ENCODE data around the gene BCAS1. TPM values are rescaled to one million over a fixed set of nuclear protein-coding genes. Genes with fewer than 3 reads are reported as not detected.

Gene BCAS1
- total RNA-seq, 2 experiments from 2014 or later, result 0.06 TPM; not detected in 1

GRCh38 chr20:54108817-54109216 lies 38.4 kb upstream of the BCAS1 start:
- Mint-ChIP-seq H3K36me3 (ENCODE audit: low read depth) (no peaks in the 10 kb centered on the region), H3K27ac (no peak overlapping the region), H3K4me3 (no peak overlapping the region), H3K9me3 (no peaks in the 10 kb centered on the region), H3K4me1 (no peaks in the 10 kb centered on the region), H3K27me3 (peaks cover 10% of the 10 kb centered on the region)
- ChIA-PET POLR2A (no interaction called here), CTCF (no interaction called here)
- no peak for DNase-seq

GRCh38 chr20:54108326-54108642 lies 37.9 kb upstream of the BCAS1 start:
- Mint-ChIP-seq H3K4me1 (peaks cover under 1% of the 10 kb centered on the region), H3K4me3 (no peak overlapping the region), H3K27me3 (peaks cover 10% of the 10 kb centered on the region), H3K27ac (no peak overlapping the region), H3K9me3 (no peaks in the 10 kb centered on the region), H3K36me3 (ENCODE audit: low read depth) (no peaks in the 10 kb centered on the region)
- no peak for DNase-seq
- CTCF ChIA-PET, result no interaction called here
- POLR2A ChIA-PET, result no interaction called here

- no peak for DNase-seq
- no peak overlapping the region for H3K27ac Mint-ChIP-seq
- no peaks in the 10 kb centered on the region for H3K9me3 Mint-ChIP-seq
- H3K4me1 Mint-ChIP-seq, result peaks cover 2% of the 10 kb centered on the region
- CTCF ChIA-PET, result no interaction called here
- H3K27me3 Mint-ChIP-seq, result peaks cover 10% of the 10 kb centered on the region
- H3K4me3 Mint-ChIP-seq, result no peak overlapping the region
- POLR2A ChIA-PET, result no interaction called here
- no peaks in the 10 kb centered on the region for H3K36me3 Mint-ChIP-seq (ENCODE audit: low read depth)
These were observed 37.4 kb upstream of the BCAS1 start for GRCh38 chr20:54107600-54108325.

GRCh38 chr20:54107181-54107580 lies 36.8 kb upstream of the BCAS1 start:
- ChIA-PET POLR2A (no interaction called here), CTCF (interaction anchor here (0.6 kb wide), 2 partner anchors 175 to 1991 kb away, joined by 3 read pairs; no protein-coding TSS in a partner anchor)
- Mint-ChIP-seq H3K4me1 (peaks cover 2% of the 10 kb centered on the region), H3K4me3 (no peak overlapping the region), H3K27ac (no peak overlapping the region), H3K9me3 (no peaks in the 10 kb centered on the region), H3K36me3 (ENCODE audit: low read depth) (no peaks in the 10 kb centered on the region), H3K27me3 (peaks cover 10% of the 10 kb centered on the region)
- no peak for DNase-seq

- CTCF ChIA-PET, result interaction anchor here (1.6 kb wide), 1 partner anchor 101 kb away, joined by 5 read pairs; no protein-coding TSS in a partner anchor
- POLR2A ChIA-PET, result no interaction called here
- Mint-ChIP-seq H3K27me3 (peaks cover 10% of the 10 kb centered on the region), H3K36me3 (ENCODE audit: low read depth) (no peaks in the 10 kb centered on the region), H3K4me1 (peaks cover 2% of the 10 kb centered on the region), H3K4me3 (no peak overlapping the region), H3K27ac (no peak overlapping the region), H3K9me3 (no peaks in the 10 kb centered on the region)
- no peak for DNase-seq
These were observed 35.8 kb upstream of the BCAS1 start for GRCh38 chr20:54106162-54106561.

GRCh38 chr20:54105653-54106052 lies 35.3 kb upstream of the BCAS1 start:
- DNase-seq, result no peak
- ChIA-PET CTCF (interaction anchor here (1.6 kb wide), 1 partner anchor 102 kb away, joined by 5 read pairs; no protein-coding TSS in a partner anchor), POLR2A (interaction anchor here (0.6 kb wide), 1 partner anchor 667 kb away, joined by 4 read pairs; no protein-coding TSS in a partner anchor)
- Mint-ChIP-seq H3K27ac (no peak overlapping the region), H3K4me1 (peaks cover 2% of the 10 kb centered on the region), H3K4me3 (no peak overlapping the region), H3K27me3 (peaks cover 10% of the 10 kb centered on the region), H3K9me3 (no peaks in the 10 kb centered on the region), H3K36me3 (ENCODE audit: low read depth) (no peaks in the 10 kb centered on the region)

- Mint-ChIP-seq H3K27me3 (peaks cover 12% of the 10 kb centered on the region), H3K4me3 (no peak overlapping the region), H3K36me3 (ENCODE audit: low read depth) (no peaks in the 10 kb centered on the region), H3K4me1 (peaks cover 2% of the 10 kb centered on the region), H3K9me3 (no peaks in the 10 kb centered on the region), H3K27ac (no peak overlapping the region)
- POLR2A ChIA-PET, result interaction anchor here (0.6 kb wide), 1 partner anchor 666 kb away, joined by 4 read pairs; no protein-coding TSS in a partner anchor
- no peak for DNase-seq
- CTCF ChIA-PET, result interaction anchor here (0.6 to 1.9 kb wide), 2 partner anchors 95 to 1620 kb away, joined by 3 to 7 read pairs; no protein-coding TSS in a partner anchor
These were observed 34.4 kb upstream of the BCAS1 start for GRCh38 chr20:54104781-54105180.

- H3K9me3 Mint-ChIP-seq, result no peaks in the 10 kb centered on the region
- POLR2A ChIA-PET, result no interaction called here
- CTCF ChIA-PET, result interaction anchor here (1.3 to 1.9 kb wide), 3 partner anchors 9 to 110 kb away, joined by 3 to 7 read pairs (median 7); no protein-coding TSS in a partner anchor
- peaks cover 12% of the 10 kb centered on the region for H3K27me3 Mint-ChIP-seq
- peaks cover 2% of the 10 kb centered on the region for H3K4me1 Mint-ChIP-seq
- H3K27ac Mint-ChIP-seq, result no peak overlapping the region
- DNase-seq, result no peak
- no peaks in the 10 kb centered on the region for H3K36me3 Mint-ChIP-seq (ENCODE audit: low read depth)
- no peak overlapping the region for H3K4me3 Mint-ChIP-seq
These were observed 33.6 kb upstream of the BCAS1 start for GRCh38 chr20:54103762-54104600.

- POLR2A ChIA-PET, result no interaction called here
- Mint-ChIP-seq H3K36me3 (ENCODE audit: low read depth) (no peaks in the 10 kb centered on the region), H3K27ac (no peak overlapping the region)
These were observed 32.8 kb upstream of the BCAS1 start for GRCh38 chr20:54103067-54103761.

GRCh38 chr20:54102543-54102942 lies 32.1 kb upstream of the BCAS1 start:
- H3K9me3 Mint-ChIP-seq, result no peaks in the 10 kb centered on the region
- no peak overlapping the region for H3K27ac Mint-ChIP-seq
- DNase-seq, result no peak
- H3K36me3 Mint-ChIP-seq (ENCODE audit: low read depth), result no peaks in the 10 kb centered on the region
- H3K4me1 Mint-ChIP-seq, result peaks cover 2% of the 10 kb centered on the region
- POLR2A ChIA-PET, result no interaction called here
- CTCF ChIA-PET, result no interaction called here
- H3K4me3 Mint-ChIP-seq, result no peak overlapping the region
- H3K27me3 Mint-ChIP-seq, result peaks cover 12% of the 10 kb centered on the region

More at GRCh38 chr20:54103067-54103761, 32.8 kb upstream of the BCAS1 start:
- no peak overlapping the region for H3K4me3 Mint-ChIP-seq
- CTCF ChIA-PET, result interaction anchor here (1.3 to 1.9 kb wide), 3 partner anchors 8 to 111 kb away, joined by 3 to 7 read pairs (median 7); no protein-coding TSS in a partner anchor
- no peaks in the 10 kb centered on the region for H3K9me3 Mint-ChIP-seq
- peaks cover 2% of the 10 kb centered on the region for H3K4me1 Mint-ChIP-seq
- H3K27me3 Mint-ChIP-seq, result peaks cover 12% of the 10 kb centered on the region
- peak; percentile 83 for DNase-seq

GRCh38 chr20:54100563-54100962 lies 30.2 kb upstream of the BCAS1 start:
- H3K27me3 Mint-ChIP-seq, result peaks cover 6% of the 10 kb centered on the region
- H3K9me3 Mint-ChIP-seq, result no peaks in the 10 kb centered on the region
- DNase-seq, result no peak
- ChIA-PET POLR2A (no interaction called here), CTCF (interaction anchor here (0.6 kb wide), 1 partner anchor 53 kb away, joined by 4 read pairs; no protein-coding TSS in a partner anchor)
- H3K36me3 Mint-ChIP-seq (ENCODE audit: low read depth), result no peaks in the 10 kb centered on the region
- H3K4me1 Mint-ChIP-seq, result peaks cover 5% of the 10 kb centered on the region
- no peak overlapping the region for H3K4me3 Mint-ChIP-seq
- no peak overlapping the region for H3K27ac Mint-ChIP-seq

- no peak overlapping the region for H3K4me3 Mint-ChIP-seq
- H3K27me3 Mint-ChIP-seq, result peaks cover 2% of the 10 kb centered on the region
- no peaks in the 10 kb centered on the region for H3K36me3 Mint-ChIP-seq (ENCODE audit: low read depth)
- H3K4me1 Mint-ChIP-seq, result peaks cover 5% of the 10 kb centered on the region
- peak overlapping the region; percentile 10 for H3K27ac Mint-ChIP-seq
- no peaks in the 10 kb centered on the region for H3K9me3 Mint-ChIP-seq
- no peak for DNase-seq
- ChIA-PET POLR2A (no interaction called here), CTCF (interaction anchor here (0.5 kb wide), 1 partner anchor 652 kb away, joined by 3 read pairs; no protein-coding TSS in a partner anchor)
These were observed 29.5 kb upstream of the BCAS1 start for GRCh38 chr20:54099894-54100293.
